Measurements from ENCODE around the gene RAB31. TPM values are rescaled to one million over a fixed set of nuclear protein-coding genes. Genes with fewer than 3 reads are reported as not detected.
A peak's percentile ranks its signal among the peaks of the same experiment; 100 is the strongest.

RAB31 gene
- total RNA-seq, 1 donor from 2014 or later = 36.8 TPM

DNA sequence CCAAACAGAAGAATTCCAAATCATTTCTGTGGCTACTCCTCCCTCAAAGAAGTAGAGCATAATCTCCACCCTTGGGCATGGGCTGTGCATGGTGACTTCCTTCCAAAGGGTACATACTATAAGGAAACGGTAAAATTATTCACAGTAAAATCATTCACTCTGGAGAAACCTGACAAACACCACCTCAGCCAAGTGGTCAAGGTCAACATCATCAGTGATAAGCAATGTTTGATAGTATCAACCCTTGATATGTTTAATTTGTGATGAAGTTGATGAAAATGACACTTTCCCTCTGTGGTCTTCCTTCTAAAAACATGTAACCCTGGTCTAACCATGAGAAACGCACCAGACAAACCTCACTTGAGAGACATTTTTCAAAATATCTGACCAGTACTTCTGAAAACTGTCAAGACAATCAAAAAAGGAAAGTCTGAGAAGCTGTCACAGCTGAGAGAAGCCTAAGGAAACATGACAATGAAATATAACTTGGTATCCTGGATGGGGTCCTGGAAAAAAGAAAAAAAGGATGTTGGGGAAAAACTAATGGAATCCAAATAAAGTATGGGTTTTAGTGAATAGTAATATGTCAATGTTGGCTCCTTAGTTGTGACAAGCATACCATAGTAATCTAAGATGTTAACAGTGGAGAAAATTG lies 168.2 kb downstream of the RAB31 start:
- intact Hi-C loops (cut with DNase I) = no loop called here
- TF ChIP-seq, protein P1, sequence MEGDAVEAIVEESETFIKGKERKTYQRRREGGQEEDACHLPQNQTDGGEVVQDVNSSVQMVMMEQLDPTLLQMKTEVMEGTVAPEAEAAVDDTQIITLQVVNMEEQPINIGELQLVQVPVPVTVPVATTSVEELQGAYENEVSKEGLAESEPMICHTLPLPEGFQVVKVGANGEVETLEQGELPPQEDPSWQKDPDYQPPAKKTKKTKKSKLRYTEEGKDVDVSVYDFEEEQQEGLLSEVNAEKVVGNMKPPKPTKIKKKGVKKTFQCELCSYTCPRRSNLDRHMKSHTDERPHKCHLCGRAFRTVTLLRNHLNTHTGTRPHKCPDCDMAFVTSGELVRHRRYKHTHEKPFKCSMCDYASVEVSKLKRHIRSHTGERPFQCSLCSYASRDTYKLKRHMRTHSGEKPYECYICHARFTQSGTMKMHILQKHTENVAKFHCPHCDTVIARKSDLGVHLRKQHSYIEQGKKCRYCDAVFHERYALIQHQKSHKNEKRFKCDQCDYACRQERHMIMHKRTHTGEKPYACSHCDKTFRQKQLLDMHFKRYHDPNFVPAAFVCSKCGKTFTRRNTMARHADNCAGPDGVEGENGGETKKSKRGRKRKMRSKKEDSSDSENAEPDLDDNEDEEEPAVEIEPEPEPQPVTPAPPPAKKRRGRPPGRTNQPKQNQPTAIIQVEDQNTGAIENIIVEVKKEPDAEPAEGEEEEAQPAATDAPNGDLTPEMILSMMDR (IDR thresholded peaks at IDR 0.05) = no peak
- Histone ChIP-seq H3K36me3 (no peaks in the 10 kb centered on the region), H3K4me3 (peak overlapping the region in 1 of 2 donors; percentile 56), H3K27me3 (no peaks in the 10 kb centered on the region), H3K27ac (peak overlapping the region; percentile 63 to 64), H3K4me1 (peaks cover 0 to 6% of the 10 kb centered on the region in 2 donors), H3K9me3 (no peaks in the 10 kb centered on the region)
- no peak for DNase-seq (ENCODE audit: low spot score in 2 of 2)

GRCh38 chr18:9876867-9877654 lies 169.0 kb downstream of the RAB31 start:
- no peaks in the 10 kb centered on the region for H3K36me3 ChIP-seq
- TF ChIP-seq, protein P1 (IDR thresholded peaks at IDR 0.05) = no peak
- no peaks in the 10 kb centered on the region for H3K9me3 ChIP-seq
- peak overlapping the region; percentile 38 to 56 for H3K4me3 ChIP-seq
- no peaks in the 10 kb centered on the region for H3K27me3 ChIP-seq
- DNase-seq (ENCODE audit: low spot score in 2 of 2) = peak in 1 of 2 donors; percentile 73
- H3K27ac ChIP-seq = peak overlapping the region; percentile 63 to 64
- H3K4me1 ChIP-seq = peaks cover 0 to 6% of the 10 kb centered on the region in 2 donors
- intact Hi-C loops (cut with DNase I) = no loop called here

- peaks cover 0 to 6% of the 10 kb centered on the region in 2 donors for H3K4me1 ChIP-seq
- H3K27me3 ChIP-seq = no peaks in the 10 kb centered on the region
- intact Hi-C loops (cut with DNase I) = no loop called here
- TF ChIP-seq, protein P1 (IDR thresholded peaks at IDR 0.05) = no peak
- no peak for DNase-seq (ENCODE audit: low spot score in 2 of 2)
- peak overlapping the region; percentile 38 to 56 for H3K4me3 ChIP-seq
- H3K36me3 ChIP-seq = no peaks in the 10 kb centered on the region
- H3K27ac ChIP-seq = peak overlapping the region; percentile 63 to 64
- no peaks in the 10 kb centered on the region for H3K9me3 ChIP-seq
Measured at GRCh38 chr18:9877655-9878014, 169.5 kb downstream of the RAB31 start.

GRCh38 chr18:9878095-9878494 lies 170.0 kb downstream of the RAB31 start:
- peaks cover 0 to 6% of the 10 kb centered on the region in 2 donors for H3K4me1 ChIP-seq
- no peak for DNase-seq (ENCODE audit: low spot score in 2 of 2)
- no peaks in the 10 kb centered on the region for H3K9me3 ChIP-seq
- H3K36me3 ChIP-seq = no peaks in the 10 kb centered on the region
- H3K27me3 ChIP-seq = no peaks in the 10 kb centered on the region
- H3K27ac ChIP-seq = no peak overlapping the region
- intact Hi-C loops (cut with DNase I) = no loop called here
- TF ChIP-seq, protein P1 (IDR thresholded peaks at IDR 0.05) = no peak
- no peak overlapping the region for H3K4me3 ChIP-seq

DNA sequence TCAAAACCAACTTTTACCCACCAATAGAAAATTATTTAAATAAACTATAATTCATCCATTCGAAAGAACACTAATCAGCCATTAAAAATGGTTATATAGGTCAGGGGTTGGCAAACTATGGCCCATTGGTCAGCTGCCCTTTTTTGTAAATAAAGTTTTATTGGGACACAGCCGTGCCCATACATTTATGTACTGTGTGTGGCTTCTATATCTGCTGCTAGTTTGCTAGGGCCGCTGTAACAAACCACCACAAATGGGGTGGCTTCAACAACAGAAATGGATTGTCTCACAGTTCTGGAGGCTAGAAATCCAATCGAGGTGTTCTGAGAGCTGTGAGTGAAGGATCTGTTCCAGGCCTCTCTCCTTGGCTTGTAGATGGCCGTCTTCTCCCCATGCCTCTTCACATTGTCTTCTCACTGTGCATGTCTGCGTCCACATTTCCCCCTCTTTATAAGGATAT lies 170.7 kb downstream of the RAB31 start:
- no peaks in the 10 kb centered on the region for H3K27me3 ChIP-seq
- intact Hi-C loops (cut with DNase I) = no loop called here
- no peak overlapping the region for H3K4me3 ChIP-seq
- H3K36me3 ChIP-seq = no peaks in the 10 kb centered on the region
- H3K27ac ChIP-seq = no peak overlapping the region
- H3K4me1 ChIP-seq = peaks cover 0 to 6% of the 10 kb centered on the region in 2 donors
- DNase-seq (ENCODE audit: low spot score in 2 of 2) = no peak
- no peaks in the 10 kb centered on the region for H3K9me3 ChIP-seq
- TF ChIP-seq, protein P1 (IDR thresholded peaks at IDR 0.05) = no peak
